Keratinocyte (primary cell): ENCODE data around the gene ELP4. TPM values are rescaled to one million over a fixed set of nuclear protein-coding genes. Genes with fewer than 3 reads are reported as not detected.

Experiments
- DNase-seq: peaks from one replicate; pipeline ENCODE4 v3.0.0-alpha.2; 2011; ENCODE audit warnings: low read depth, missing footprints, low spot score
- FAIRE-seq: peaks from 2 replicates; lab custom pipeline; 2011; peaks lifted over from hg19 to GRCh38; lab: Jason Lieb, UNC
- H2AFZ ChIP-seq: 2 replicates; pipeline ENCODE4 v1.6.0; 2012; ENCODE audit warnings: low read length, control low read depth, inconsistent platforms; ENCODE audit not compliant: control insufficient read depth
- H3K27ac ChIP-seq: 2 replicates; pipeline ENCODE4 v1.5.1; 2011; ENCODE audit warnings: low read length; ENCODE audit not compliant: control insufficient read depth, insufficient read depth
- H3K27me3 ChIP-seq: 3 replicates; pipeline ENCODE4 v1.6.0; 2011; ENCODE audit warnings: low read length; ENCODE audit not compliant: control insufficient read depth, insufficient read depth; ENCODE audit errors: extremely low read depth
- H3K36me3 ChIP-seq, 2 experiments: 2 replicates in 1 of 2; 3 replicates in 1 of 2; pipeline ENCODE4 v1.5.1; 2011; ENCODE audit warnings: low read length in 2 of 2, mild to moderate bottlenecking in 1 of 2; ENCODE audit not compliant: control insufficient read depth in 2 of 2, insufficient read depth in 2 of 2; ENCODE audit errors: extremely low read depth in 1 of 2
- H3K4me1 ChIP-seq: 3 replicates; pipeline ENCODE4 v1.5.1; 2011; ENCODE audit warnings: low read length; ENCODE audit not compliant: control insufficient read depth, insufficient read depth; ENCODE audit errors: extremely low read depth
- H3K4me2 ChIP-seq: 3 replicates; pipeline ENCODE4 v1.6.0; 2011; ENCODE audit warnings: low read depth, low read length; ENCODE audit not compliant: control insufficient read depth, insufficient read depth; ENCODE audit errors: extremely low read depth
- H3K4me3 ChIP-seq, 3 experiments: fragments of 200-600 bp in 1 of 3; sonication (generic) in 1 of 3; 2 replicates in 2 of 3; 3 replicates in 1 of 3; pipeline ENCODE4 v1.5.1; 2011 to 2016; ENCODE audit warnings: low read length in 3 of 3, mild to moderate bottlenecking in 3 of 3, control low read depth in 2 of 3, inconsistent platforms in 1 of 3, low read depth in 1 of 3, mixed read lengths in 1 of 3, mixed run types in 1 of 3, moderate library complexity in 1 of 3; ENCODE audit not compliant: control insufficient read depth in 2 of 3, insufficient read depth in 2 of 3; ENCODE audit errors: extremely low read depth in 1 of 3
- H3K79me2 ChIP-seq: 2 replicates; pipeline ENCODE4 v1.6.0; 2012; ENCODE audit warnings: low read length; ENCODE audit not compliant: control insufficient read depth, insufficient read depth
- H3K9ac ChIP-seq: 3 replicates; pipeline ENCODE4 v1.6.0; 2011; ENCODE audit warnings: low read length; ENCODE audit not compliant: control insufficient read depth, insufficient read depth; ENCODE audit errors: extremely low read depth
- H3K9me1 ChIP-seq: 3 replicates; pipeline ENCODE4 v1.6.0; 2011; ENCODE audit warnings: low read length; ENCODE audit not compliant: control insufficient read depth, insufficient read depth; ENCODE audit errors: extremely low read depth
- H3K9me3 ChIP-seq: 2 replicates; pipeline ENCODE4 v1.5.1; 2012; ENCODE audit warnings: low read depth, low read length; ENCODE audit not compliant: control insufficient read depth
- H4K20me1 ChIP-seq: 3 replicates; pipeline ENCODE4 v1.6.0; 2011; ENCODE audit warnings: low read length; ENCODE audit not compliant: control insufficient read depth, insufficient read depth; ENCODE audit errors: extremely low read depth
- EZH2 ChIP-seq: IDR thresholded peaks from one replicate; pipeline ENCODE4 v1.6.1; 2012; ENCODE audit warnings: inconsistent platforms, mild to moderate bottlenecking, low read length, moderate library complexity
- dilution Hi-C: fragments of 300-500 bp; cut with MboI; formaldehyde crosslinking; loops from one replicate; pipeline ENCODE4 v1.7.0; 2020; ENCODE audit warnings: low sequenced_read_pairs; ENCODE audit not compliant: extremely low pct_ligation_motif_present
- polyA plus RNA-seq, 5 experiments: library from polyadenylated mRNA; depleted of rRNA in 3 of 5; stranded (reverse) in 3 of 5; stranded (forward) in 1 of 5; unstranded in 1 of 5; fragments of >200 nt; gene quantifications; 1 replicate in 1 of 5; 2 replicates in 3 of 5; 3 replicates in 1 of 5; pipeline versions ENCODE4 v1.2.1 to v1.2.3, GENCODE V29; 2011 to 2012; ENCODE audit warnings: missing spikeins in 2 of 5, low read depth in 1 of 5, low replicate concordance in 1 of 5
- TF ChIP-seq, protein P1 (sequence below), 3 experiments: IDR thresholded peaks in 1 of 3; conservative IDR thresholded peaks in 1 of 3; optimal IDR thresholded peaks in 1 of 3; 2 replicates in 2 of 3; 3 replicates in 1 of 3; pipeline versions ENCODE3 to v1.5.1; 2011; ENCODE audit warnings: low read length in 3 of 3, mild to moderate bottlenecking in 3 of 3, moderate library complexity in 2 of 3, control low read depth in 1 of 3, inconsistent platforms in 1 of 3; ENCODE audit not compliant: insufficient read depth in 2 of 3; ENCODE audit errors: extremely low read depth in 1 of 3

The ELP4 gene
- polyA plus RNA-seq, 1 donor (not counting 4 experiments of a cell fraction or from before 2014, with no cell fraction given), result 29.6 TPM

DNA sequence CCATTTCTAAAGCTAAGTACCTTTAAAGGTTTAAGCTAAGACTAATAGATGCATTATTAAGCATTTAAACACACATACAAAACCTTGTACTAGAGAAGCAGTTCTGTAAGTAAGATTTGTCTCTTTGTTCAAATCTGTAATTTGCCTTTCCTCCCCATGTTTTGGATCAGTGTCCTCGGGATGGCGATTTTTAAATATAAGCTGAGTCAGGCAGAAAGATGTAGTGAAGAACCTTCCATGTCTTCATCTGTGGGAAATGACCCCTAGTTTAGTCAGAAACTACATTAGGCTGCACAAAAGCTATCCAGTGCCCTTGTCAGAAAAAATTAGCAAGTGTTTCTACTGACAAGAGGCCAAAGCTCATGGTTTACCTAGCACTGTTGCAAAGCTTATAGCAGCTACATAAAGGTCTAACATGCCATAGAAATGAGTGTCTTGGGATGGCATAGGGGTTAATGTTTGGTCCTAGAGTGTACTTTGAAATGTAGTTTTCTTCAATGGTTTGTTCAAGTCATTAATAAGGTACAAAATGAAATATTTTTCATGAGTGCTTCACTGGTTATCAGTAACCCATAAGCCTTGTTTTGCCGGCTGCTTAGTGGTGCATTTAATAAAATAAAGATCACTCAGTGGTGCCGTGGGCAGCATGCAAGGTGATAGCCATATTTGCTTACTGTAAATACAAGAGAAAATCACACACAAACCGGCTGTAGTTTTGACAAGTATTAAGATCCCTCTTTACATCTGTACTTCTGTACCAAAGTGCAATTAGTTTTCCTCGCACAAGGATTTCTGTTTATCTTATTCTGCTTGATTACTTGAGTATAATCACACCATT lies 139.8 kb downstream of the ELP4 start:
- Histone ChIP-seq H3K9me3 (no peaks in the 10 kb centered on the region), H3K9me1 (no peaks in the 10 kb centered on the region), H3K27ac (no peak overlapping the region), H2AFZ (no peak overlapping the region), H3K9ac (no peak overlapping the region), H3K36me3 (no peaks in the 10 kb centered on the region), H3K4me3 (no peak overlapping the region), H3K4me1 (peaks cover 12% of the 10 kb centered on the region), H4K20me1 (no peaks in the 10 kb centered on the region), H3K27me3 (no peaks in the 10 kb centered on the region), H3K79me2 (no peaks in the 10 kb centered on the region), H3K4me2 (no peak overlapping the region)
- no peak for FAIRE-seq
- dilution Hi-C loops, result no loop called here
- DNase-seq, result no peak
- no peak for TF ChIP-seq EZH2
- TF ChIP-seq, protein P1, sequence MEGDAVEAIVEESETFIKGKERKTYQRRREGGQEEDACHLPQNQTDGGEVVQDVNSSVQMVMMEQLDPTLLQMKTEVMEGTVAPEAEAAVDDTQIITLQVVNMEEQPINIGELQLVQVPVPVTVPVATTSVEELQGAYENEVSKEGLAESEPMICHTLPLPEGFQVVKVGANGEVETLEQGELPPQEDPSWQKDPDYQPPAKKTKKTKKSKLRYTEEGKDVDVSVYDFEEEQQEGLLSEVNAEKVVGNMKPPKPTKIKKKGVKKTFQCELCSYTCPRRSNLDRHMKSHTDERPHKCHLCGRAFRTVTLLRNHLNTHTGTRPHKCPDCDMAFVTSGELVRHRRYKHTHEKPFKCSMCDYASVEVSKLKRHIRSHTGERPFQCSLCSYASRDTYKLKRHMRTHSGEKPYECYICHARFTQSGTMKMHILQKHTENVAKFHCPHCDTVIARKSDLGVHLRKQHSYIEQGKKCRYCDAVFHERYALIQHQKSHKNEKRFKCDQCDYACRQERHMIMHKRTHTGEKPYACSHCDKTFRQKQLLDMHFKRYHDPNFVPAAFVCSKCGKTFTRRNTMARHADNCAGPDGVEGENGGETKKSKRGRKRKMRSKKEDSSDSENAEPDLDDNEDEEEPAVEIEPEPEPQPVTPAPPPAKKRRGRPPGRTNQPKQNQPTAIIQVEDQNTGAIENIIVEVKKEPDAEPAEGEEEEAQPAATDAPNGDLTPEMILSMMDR (optimal IDR thresholded peaks at IDR 0.05 in 1 of 3, IDR thresholded peaks at IDR 0.05 in 1 of 3, conservative IDR thresholded peaks at IDR 0.05 in 1 of 3; ENCODE audit: extremely low read depth in 1 of 3, insufficient read depth in 2 of 3, low read length in 3 of 3), result no peak

DNA sequence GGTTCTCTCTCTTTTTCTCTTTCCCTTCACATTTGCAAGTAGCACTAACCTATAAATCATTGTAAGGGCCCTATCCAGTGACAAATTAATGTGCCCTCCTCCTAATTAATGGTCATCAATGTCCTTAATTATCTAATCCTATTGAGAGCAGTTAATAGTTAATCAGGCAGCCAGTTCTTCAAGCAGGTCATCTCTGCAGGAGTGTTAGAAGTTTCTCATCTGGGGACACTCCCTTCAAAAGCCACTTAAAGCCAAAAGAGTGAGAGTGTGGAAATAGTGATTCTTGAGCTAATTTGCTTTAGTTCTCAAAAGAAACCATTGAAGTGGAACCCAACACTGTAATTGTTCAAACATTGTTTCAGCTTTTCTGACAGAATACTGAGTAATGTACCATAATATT lies 141.6 kb downstream of the ELP4 start:
- no peak overlapping the region for H2AFZ ChIP-seq
- H3K9me1 ChIP-seq, result no peaks in the 10 kb centered on the region
- FAIRE-seq (no peak), DNase-seq (no peak)
- TF ChIP-seq EZH2, result no peak
- TF ChIP-seq, protein P1 (optimal IDR thresholded peaks at IDR 0.05 in 1 of 3, IDR thresholded peaks at IDR 0.05 in 1 of 3, conservative IDR thresholded peaks at IDR 0.05 in 1 of 3; ENCODE audit: extremely low read depth in 1 of 3, insufficient read depth in 2 of 3, low read length in 3 of 3), result no peak
- no peak overlapping the region for H3K9ac ChIP-seq
- H3K4me3 ChIP-seq, result no peak overlapping the region
- H3K79me2 ChIP-seq, result no peaks in the 10 kb centered on the region
- dilution Hi-C loops, result no loop called here
- no peaks in the 10 kb centered on the region for H3K36me3 ChIP-seq
- H3K4me2 ChIP-seq, result no peak overlapping the region
- H4K20me1 ChIP-seq, result no peaks in the 10 kb centered on the region
- H3K4me1 ChIP-seq, result peaks cover 15% of the 10 kb centered on the region
- no peaks in the 10 kb centered on the region for H3K9me3 ChIP-seq
- no peaks in the 10 kb centered on the region for H3K27me3 ChIP-seq
- no peak overlapping the region for H3K27ac ChIP-seq
